HepG2 (cell line): Measurements from ENCODE around the gene ATP6V1G2. TPM values are rescaled to one million over a fixed set of nuclear protein-coding genes. Genes with fewer than 3 reads are reported as not detected.

Experiments
- CBX5 ChIP-seq: sonication (generic); formaldehyde crosslinking; IDR thresholded peaks from 2 replicates; pipeline ENCODE4 v1.4.0; 2020; ENCODE audit warnings: missing genetic modification reagents, borderline replicate concordance
- CEBPG ChIP-seq: IDR thresholded peaks from 2 replicates; pipeline ENCODE4 v1.6.1; 2016
- CHD4 ChIP-seq: fragments of 200-600 bp; sonication (generic); IDR thresholded peaks from 2 replicates; pipeline ENCODE4 v1.7.0; 2017; ENCODE audit warnings: mild to moderate bottlenecking, low read length, borderline replicate concordance
- EED ChIP-seq: sonication (generic); formaldehyde crosslinking; IDR thresholded peaks from 2 replicates; pipeline ENCODE4 v1.5.0; 2020; ENCODE audit warnings: mild to moderate bottlenecking, missing genetic modification reagents
- MEIS1 ChIP-seq: sonication (generic); formaldehyde crosslinking; IDR thresholded peaks from 2 replicates; pipeline ENCODE4 v1.9.0; 2021; ENCODE audit warnings: mild to moderate bottlenecking, missing genetic modification reagents, moderate library complexity, borderline replicate concordance
- MXD4 ChIP-seq: IDR thresholded peaks from 2 replicates; pipeline ENCODE4 v1.6.1; 2016; ENCODE audit warnings: mild to moderate bottlenecking, missing biosample characterization, missing genetic modification reagents
- NFE2L2 ChIP-seq: fragments of 150-350 bp; IDR thresholded peaks from 2 replicates; pipeline ENCODE4 v1.6.1; 2014; ENCODE audit warnings: low read length
- RELA ChIP-seq: sonication (generic); formaldehyde crosslinking; IDR thresholded peaks from 2 replicates; pipeline ENCODE4 v1.4.0; 2020; ENCODE audit warnings: missing genetic modification reagents
- SNRNP70 ChIP-seq: fragments of 200-400 bp; formaldehyde crosslinking; IDR thresholded peaks from 2 replicates; pipeline ENCODE4 v1.6.1; 2017; ENCODE audit warnings: mild to moderate bottlenecking, low read depth, low read length, moderate library complexity
- SRF ChIP-seq: IDR thresholded peaks from 2 replicates; pipeline ENCODE4 v1.6.1; 2011; ENCODE audit warnings: mild to moderate bottlenecking, low read depth, low read length, moderate library complexity
- SRSF9 ChIP-seq: fragments of 200-400 bp; formaldehyde crosslinking; IDR thresholded peaks from 2 replicates; pipeline ENCODE4 v1.6.1; 2018; ENCODE audit warnings: borderline replicate concordance, mild to moderate bottlenecking, low read depth, low read length; ENCODE audit not compliant: insufficient read depth, poor library complexity, severe bottlenecking
- TBX2 ChIP-seq: sonication (generic); formaldehyde crosslinking; IDR thresholded peaks from 2 replicates; pipeline ENCODE4 v1.5.0; 2020; ENCODE audit warnings: missing genetic modification reagents, mild to moderate bottlenecking, borderline replicate concordance
- ZBTB38 ChIP-seq: sonication (generic); formaldehyde crosslinking; IDR thresholded peaks from 2 replicates; pipeline ENCODE4 v1.5.1; 2020; ENCODE audit warnings: mild to moderate bottlenecking, missing genetic modification reagents
- ZC3H4 ChIP-seq: sonication (generic); formaldehyde crosslinking; IDR thresholded peaks from 2 replicates; pipeline ENCODE4 v1.4.0; 2020; ENCODE audit warnings: missing genetic modification reagents, borderline replicate concordance
- ZFX ChIP-seq: sonication (generic); formaldehyde crosslinking; IDR thresholded peaks from 2 replicates; pipeline ENCODE4 v1.4.0; 2020; ENCODE audit warnings: mild to moderate bottlenecking, low read depth, missing genetic modification reagents, moderate library complexity
- ZMAT3 ChIP-seq: sonication (generic); formaldehyde crosslinking; conservative IDR thresholded peaks from 2 replicates; pipeline ENCODE4 v1.7.0; 2021; ENCODE audit warnings: missing genetic modification reagents
- ZNF256 ChIP-seq: sonication (generic); formaldehyde crosslinking; conservative IDR thresholded peaks from 2 replicates; pipeline ENCODE4 v1.4.0; 2020; ENCODE audit warnings: missing genetic modification reagents
- ZNF281 ChIP-seq: sonication (generic); formaldehyde crosslinking; IDR thresholded peaks from 2 replicates; pipeline ENCODE4 v1.4.0; 2020; ENCODE audit warnings: missing genetic modification reagents, borderline replicate concordance
- ZNF33A ChIP-seq: sonication (generic); formaldehyde crosslinking; IDR thresholded peaks from 2 replicates; pipeline ENCODE4 v1.5.1; 2020; ENCODE audit warnings: missing genetic modification reagents, mild to moderate bottlenecking, moderate library complexity, borderline replicate concordance
- ZNF44 ChIP-seq: sonication (generic); formaldehyde crosslinking; IDR thresholded peaks from 2 replicates; pipeline ENCODE4 v1.5.1; 2020; ENCODE audit warnings: mild to moderate bottlenecking, missing genetic modification reagents
- ZNF670 ChIP-seq: sonication (generic); formaldehyde crosslinking; IDR thresholded peaks from 2 replicates; pipeline ENCODE4 v1.8.0; 2022; ENCODE audit warnings: mild to moderate bottlenecking, missing genetic modification reagents, borderline replicate concordance
- ZNF7 ChIP-seq: IDR thresholded peaks from 2 replicates; pipeline ENCODE4 v1.6.1; 2016; ENCODE audit warnings: missing biosample characterization, missing genetic modification reagents
- polyA plus RNA-seq, 8 experiments: library from polyadenylated mRNA; depleted of rRNA in 3 of 8; stranded (reverse) in 7 of 8; unstranded in 1 of 8; fragments of >200 nt; fragmentation: Illumina TruSeq in 4 of 8; extraction: Trizol in 4 of 8; gene quantifications; 2 replicates each; pipeline versions ENCODE4 v1.2.1 to v1.2.3, GENCODE V29; 2011 to 2016; ENCODE audit warnings: low read depth in 4 of 8, missing spikeins in 1 of 8, mixed read lengths in 1 of 8; ENCODE audit not compliant: insufficient read depth in 1 of 8
- total RNA-seq, 5 experiments: library from RNA; depleted of rRNA; stranded (reverse); fragments of >200 nt; fragmentation: Illumina TruSeq; extraction: Trizol; gene quantifications; 2 replicates each; pipeline ENCODE4 v1.2.3, GENCODE V29; 2016; ENCODE audit warnings: low read depth in 1 of 5
- TF ChIP-seq, protein P1 (sequence below): sonication (generic); formaldehyde crosslinking; IDR thresholded peaks from 2 replicates; pipeline ENCODE4 v1.8.1; 2023; ENCODE audit warnings: mild to moderate bottlenecking, missing genetic modification reagents
- TF ChIP-seq, protein P2 (sequence below): sonication (generic); formaldehyde crosslinking; IDR thresholded peaks from 2 replicates; pipeline ENCODE4 v1.8.0; 2022; ENCODE audit warnings: mild to moderate bottlenecking, missing genetic modification reagents, moderate library complexity
- TF ChIP-seq, protein P3 (sequence below): sonication (generic); formaldehyde crosslinking; IDR thresholded peaks from 2 replicates; pipeline ENCODE4 v1.5.0; 2020; ENCODE audit warnings: mild to moderate bottlenecking, missing genetic modification reagents, moderate library complexity

Gene ATP6V1G2
- total and polyA plus RNA-seq, 2 of the 13 experiments (the other 11 are each of a cell fraction or from before 2014, with no cell fraction given) = 0.27 to 0.83 TPM

DNA sequence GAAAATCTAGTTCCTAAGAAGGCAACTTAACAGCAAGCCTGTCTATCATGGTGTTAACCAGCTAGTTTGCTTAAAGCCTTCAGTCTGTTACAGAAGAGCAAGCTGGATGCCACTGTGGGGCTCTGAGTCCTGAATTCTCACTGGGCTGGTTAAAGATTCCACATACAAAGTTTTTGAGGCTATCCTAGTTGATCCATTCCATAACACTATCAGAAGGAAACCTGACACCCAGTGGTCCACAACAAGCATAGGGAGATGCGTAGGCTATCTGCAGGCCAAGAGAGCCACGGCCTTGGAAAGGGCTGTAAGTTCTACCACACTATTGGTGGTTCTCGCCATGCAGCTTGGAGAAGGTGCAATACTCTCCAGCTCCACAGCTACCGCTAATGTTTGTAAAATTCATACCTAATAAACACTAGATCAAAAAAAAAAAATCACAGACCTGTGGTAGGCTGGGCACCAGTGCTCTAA lies 18.1 kb downstream of the ATP6V1G2 start (continued):
- TF ChIP-seq ZNF33A (no peak), SNRNP70 (no peak), ZNF256 (CRISPR knock-in tag) (no peak), NFE2L2 (no peak), ZNF7 (no peak), ZNF670 (CRISPR knock-in tag) (no peak), MXD4 (CRISPR knock-in tag) (no peak), ZBTB38 (CRISPR knock-in tag) (0 out of 2 replicates have a peak, but pooled peaks have one; percentile 2), ZC3H4 (CRISPR knock-in tag) (no peak), CHD4 (no peak), ZNF44 (no peak), ZNF281 (CRISPR knock-in tag) (no peak), ZMAT3 (CRISPR knock-in tag) (no peak), EED (CRISPR knock-in tag) (no peak), RELA (no peak), CEBPG (CRISPR knock-in tag) (no peak), MEIS1 (CRISPR knock-in tag) (no peak), TBX2 (CRISPR knock-in tag) (no peak), SRF (no peak), SRSF9 (no peak), CBX5 (CRISPR knock-in tag) (no peak), ZFX (peak; percentile 38; the same call in 1 of the 2 replicates)
- TF ChIP-seq, protein P1, sequence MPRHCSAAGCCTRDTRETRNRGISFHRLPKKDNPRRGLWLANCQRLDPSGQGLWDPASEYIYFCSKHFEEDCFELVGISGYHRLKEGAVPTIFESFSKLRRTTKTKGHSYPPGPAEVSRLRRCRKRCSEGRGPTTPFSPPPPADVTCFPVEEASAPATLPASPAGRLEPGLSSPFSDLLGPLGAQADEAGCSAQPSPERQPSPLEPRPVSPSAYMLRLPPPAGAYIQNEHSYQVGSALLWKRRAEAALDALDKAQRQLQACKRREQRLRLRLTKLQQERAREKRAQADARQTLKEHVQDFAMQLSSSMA = no peak
- TF ChIP-seq, protein P2, sequence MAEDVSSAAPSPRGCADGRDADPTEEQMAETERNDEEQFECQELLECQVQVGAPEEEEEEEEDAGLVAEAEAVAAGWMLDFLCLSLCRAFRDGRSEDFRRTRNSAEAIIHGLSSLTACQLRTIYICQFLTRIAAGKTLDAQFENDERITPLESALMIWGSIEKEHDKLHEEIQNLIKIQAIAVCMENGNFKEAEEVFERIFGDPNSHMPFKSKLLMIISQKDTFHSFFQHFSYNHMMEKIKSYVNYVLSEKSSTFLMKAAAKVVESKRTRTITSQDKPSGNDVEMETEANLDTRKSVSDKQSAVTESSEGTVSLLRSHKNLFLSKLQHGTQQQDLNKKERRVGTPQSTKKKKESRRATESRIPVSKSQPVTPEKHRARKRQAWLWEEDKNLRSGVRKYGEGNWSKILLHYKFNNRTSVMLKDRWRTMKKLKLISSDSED (CRISPR knock-in tag) = no peak
- TF ChIP-seq, protein P3, sequence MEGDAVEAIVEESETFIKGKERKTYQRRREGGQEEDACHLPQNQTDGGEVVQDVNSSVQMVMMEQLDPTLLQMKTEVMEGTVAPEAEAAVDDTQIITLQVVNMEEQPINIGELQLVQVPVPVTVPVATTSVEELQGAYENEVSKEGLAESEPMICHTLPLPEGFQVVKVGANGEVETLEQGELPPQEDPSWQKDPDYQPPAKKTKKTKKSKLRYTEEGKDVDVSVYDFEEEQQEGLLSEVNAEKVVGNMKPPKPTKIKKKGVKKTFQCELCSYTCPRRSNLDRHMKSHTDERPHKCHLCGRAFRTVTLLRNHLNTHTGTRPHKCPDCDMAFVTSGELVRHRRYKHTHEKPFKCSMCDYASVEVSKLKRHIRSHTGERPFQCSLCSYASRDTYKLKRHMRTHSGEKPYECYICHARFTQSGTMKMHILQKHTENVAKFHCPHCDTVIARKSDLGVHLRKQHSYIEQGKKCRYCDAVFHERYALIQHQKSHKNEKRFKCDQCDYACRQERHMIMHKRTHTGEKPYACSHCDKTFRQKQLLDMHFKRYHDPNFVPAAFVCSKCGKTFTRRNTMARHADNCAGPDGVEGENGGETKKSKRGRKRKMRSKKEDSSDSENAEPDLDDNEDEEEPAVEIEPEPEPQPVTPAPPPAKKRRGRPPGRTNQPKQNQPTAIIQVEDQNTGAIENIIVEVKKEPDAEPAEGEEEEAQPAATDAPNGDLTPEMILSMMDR (CRISPR knock-in tag) = peak; percentile 27; the same call in 1 of the 2 replicates
